CD4-positive, alpha-beta T cell treated with Interleukin-1 beta for 1 hour (primary cell): ENCODE data around the gene FMO4.
"Not testable (repeated sequence)": the region's sequence is repeated elsewhere in the genome, so short reads cannot be mapped to it uniquely, and the experiment has no call there.

ENCODE experiments used
- DNase-seq, 2 donors: peaks; one replicate each; pipeline ENCODE4 v3.0.0-alpha.2; 2020 to 2022

Gene FMO4, protein sequence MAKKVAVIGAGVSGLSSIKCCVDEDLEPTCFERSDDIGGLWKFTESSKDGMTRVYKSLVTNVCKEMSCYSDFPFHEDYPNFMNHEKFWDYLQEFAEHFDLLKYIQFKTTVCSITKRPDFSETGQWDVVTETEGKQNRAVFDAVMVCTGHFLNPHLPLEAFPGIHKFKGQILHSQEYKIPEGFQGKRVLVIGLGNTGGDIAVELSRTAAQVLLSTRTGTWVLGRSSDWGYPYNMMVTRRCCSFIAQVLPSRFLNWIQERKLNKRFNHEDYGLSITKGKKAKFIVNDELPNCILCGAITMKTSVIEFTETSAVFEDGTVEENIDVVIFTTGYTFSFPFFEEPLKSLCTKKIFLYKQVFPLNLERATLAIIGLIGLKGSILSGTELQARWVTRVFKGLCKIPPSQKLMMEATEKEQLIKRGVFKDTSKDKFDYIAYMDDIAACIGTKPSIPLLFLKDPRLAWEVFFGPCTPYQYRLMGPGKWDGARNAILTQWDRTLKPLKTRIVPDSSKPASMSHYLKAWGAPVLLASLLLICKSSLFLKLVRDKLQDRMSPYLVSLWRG

GRCh38 chr1:171313835-171314320, at the start of gene FMO4:
TSS of gene FMO4 (plus strand) at chr1:171314183. CDS start at chr1:171319826, 5,643 bp downstream.
- DNase-seq: peak; percentile 92 to 93

- no peak for DNase-seq
Measured at GRCh38 chr1:171265686-171266085, 48.3 kb upstream of the FMO4 start.

DNA sequence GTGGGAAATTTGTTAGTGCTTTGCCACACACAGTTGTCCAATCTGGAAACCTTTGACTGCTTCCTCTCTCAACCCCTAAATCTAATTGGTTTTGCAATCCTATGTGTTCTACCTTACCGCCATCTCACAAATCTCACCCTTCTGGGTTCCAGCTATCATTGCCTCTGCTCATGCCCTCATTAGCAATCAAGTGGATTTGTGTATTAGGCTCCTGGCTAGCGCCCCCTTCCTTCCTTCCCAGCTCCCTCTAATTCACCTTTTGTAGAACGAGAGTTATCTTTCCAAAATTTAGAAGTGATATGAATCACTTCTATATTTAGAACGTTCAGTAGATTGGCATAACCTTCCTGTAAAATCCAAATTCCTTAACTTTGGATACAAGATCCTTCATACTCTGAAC, 47.1 kb upstream of the FMO4 start:
- no peak for DNase-seq

DNA sequence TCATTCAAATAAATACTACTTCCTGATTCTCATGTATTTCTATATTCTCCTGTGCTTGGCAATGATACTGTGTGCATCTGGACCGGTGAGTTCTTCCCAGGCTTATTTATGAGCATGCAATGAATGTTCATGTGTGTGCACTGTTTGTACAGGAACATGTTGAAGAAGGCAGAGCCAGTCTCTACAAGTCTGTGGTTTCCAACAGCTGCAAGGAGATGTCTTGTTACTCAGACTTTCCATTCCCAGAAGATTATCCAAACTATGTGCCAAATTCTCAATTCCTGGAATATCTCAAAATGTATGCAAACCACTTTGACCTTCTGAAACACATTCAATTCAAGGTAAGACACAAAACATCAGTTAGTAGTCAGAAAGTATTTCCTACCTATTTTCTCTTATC, 46.6 kb upstream of the FMO4 start:
- DNase-seq: no peak

DNA sequence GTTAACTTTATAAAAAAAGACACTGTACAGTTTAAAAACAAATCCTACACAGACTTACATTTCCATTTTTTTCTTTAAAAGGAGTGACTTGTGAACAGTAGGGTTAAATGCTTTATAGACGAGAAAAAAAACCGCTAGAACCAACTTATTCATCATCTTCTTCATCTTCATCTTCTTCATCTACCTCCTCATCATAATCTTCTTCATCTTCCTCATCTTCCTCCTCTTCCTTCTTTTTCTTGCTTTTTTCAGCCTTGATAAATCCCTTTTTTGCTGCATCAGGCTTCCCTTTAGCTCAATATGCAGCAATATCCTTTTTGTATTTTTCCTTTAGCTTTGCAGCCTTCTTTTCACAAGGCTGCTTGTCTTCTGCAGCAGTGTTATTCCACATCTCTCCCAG, 43.2 kb upstream of the FMO4 start:
- DNase-seq: no peak

- DNase-seq: no peak
Measured at GRCh38 chr1:171277534-171277933, 36.4 kb upstream of the FMO4 start.

- DNase-seq: no peak
Measured at GRCh38 chr1:171279234-171279633, 34.7 kb upstream of the FMO4 start.

DNA sequence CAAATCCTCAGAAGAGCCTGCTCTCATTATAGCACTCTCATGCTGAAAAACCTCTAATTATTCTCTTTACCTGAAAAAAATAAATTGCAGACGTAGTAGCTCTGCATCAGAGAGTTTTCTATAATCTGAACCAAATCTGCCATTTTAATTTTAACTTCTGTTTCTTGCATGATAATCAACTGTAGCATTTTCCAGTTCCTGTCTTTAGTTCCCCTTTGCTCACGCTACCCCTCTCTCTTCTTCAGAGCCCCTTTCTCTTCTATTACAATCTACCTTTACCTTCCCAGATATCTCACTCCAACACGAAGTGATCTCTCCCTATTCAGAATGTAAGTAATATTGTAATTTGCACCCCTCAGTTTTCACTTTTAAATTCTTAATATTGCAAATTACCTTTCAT, 34.3 kb upstream of the FMO4 start:
- DNase-seq: no peak

DNA sequence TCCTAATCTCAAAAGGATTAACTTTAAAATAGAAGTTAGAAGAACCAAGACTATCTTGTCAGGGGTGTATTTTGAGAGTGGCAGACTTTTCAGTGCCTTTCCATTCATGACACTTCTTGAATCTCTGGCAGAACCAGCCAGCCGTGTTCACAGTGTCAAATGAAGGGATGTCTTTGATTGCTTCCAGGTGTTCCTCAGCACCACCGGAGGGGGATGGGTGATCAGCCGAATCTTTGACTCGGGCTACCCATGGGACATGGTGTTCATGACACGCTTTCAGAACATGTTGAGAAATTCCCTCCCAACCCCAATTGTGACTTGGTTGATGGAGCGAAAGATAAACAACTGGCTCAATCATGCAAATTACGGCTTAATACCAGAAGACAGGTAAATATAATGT, 33.4 kb upstream of the FMO4 start:
- DNase-seq: no peak

DNA sequence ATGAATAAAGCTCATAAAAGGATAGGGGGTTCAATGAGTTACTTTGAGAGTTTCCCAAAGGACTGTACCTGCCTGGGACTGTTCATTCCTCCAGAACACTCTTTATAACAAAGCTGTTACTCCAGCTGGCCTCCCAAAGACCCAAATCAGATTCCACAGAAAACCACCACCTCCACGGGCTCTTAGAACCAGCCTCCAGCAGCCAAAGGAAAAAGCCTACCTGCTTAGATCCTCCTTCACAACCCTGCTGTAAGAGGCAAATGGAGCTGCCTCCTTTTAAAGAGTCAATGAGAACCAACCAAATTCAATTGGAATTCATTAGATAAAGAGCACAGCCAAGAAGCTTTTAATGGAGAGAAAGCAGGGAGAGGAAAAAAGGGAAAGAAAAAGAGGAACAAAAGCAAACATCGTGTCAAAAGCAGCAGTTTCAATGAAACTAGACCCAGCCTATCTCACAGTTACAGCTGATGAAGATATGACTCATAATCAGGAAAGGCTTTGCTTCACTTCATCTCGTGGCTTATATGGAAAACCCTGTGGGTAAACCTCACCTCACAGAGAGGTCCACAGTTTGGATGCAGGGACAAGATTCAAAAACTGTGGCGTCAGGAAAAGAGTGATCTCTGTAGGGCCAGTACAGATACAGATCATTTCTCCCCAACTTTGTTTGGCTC, 27.8 kb upstream of the FMO4 start:
- DNase-seq: no peak

DNA sequence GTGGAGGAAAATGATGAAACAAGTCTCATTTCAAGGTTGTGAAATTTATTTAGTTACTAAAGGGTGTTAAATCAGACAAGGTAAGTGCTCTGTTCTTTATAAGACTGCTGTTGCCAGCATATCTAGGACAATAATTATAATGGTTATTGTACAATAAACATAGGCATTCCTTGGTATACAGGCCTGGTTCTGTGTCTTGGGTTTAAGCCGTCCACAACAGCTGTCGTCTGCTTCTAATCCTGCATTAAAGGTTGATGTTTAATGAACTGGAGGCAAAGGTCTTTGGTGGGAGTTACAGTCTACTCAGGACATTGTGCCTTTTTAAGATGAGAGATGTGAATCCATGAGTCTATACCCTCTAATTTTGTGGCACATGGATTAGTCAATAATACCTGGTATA, 23.4 kb upstream of the FMO4 start:
- DNase-seq: no peak

- DNase-seq: no peak
Measured at GRCh38 chr1:171292799-171293198, 21.2 kb upstream of the FMO4 start.

- DNase-seq: not testable (repeated sequence)
Measured at GRCh38 chr1:171295383-171295782, 18.6 kb upstream of the FMO4 start.

- DNase-seq: no peak
Measured at GRCh38 chr1:171295821-171296220, 18.2 kb upstream of the FMO4 start.

- DNase-seq: no peak
Measured at GRCh38 chr1:171296897-171297296, 17.1 kb upstream of the FMO4 start.

DNA sequence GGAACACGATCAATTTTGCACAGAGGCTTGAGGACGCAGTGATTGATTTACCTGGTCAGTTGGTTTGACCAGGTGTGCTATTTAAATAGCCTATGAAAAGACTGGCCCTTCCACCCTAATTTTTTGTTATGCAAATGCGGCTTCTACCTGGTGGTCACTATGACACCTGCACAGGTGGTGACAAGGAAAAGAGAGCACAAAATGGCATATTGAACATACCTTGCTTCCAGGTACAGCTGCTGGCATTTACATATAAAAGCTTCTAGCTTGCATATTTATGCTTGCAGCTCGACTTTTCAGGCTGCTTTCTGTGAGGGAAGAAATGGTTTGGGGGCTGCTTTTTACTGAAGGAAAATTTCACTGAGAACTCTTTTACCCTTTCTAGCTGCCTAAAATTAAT, 15.3 kb upstream of the FMO4 start:
- DNase-seq: no peak

DNA sequence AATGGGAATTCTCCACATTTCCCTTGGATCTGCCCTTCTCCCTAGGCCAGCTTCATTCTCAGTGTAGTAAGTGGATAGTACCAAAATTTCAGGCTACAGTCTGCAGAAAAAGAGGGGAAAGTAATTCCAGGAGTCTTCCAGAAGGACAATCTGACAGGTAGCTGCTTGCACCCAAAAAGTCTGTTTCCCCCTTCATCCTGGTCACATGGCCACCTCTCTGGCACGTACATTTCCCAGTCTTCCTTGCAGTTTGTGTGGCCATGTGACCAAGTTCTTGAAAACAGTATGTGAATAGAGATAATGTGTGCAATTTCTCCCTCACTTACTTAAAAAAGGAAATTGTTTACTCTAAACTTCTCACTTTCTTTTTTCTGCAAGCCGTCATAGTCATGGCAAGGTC, 14.6 kb upstream of the FMO4 start:
- no peak for DNase-seq

GRCh38 chr1:171300401-171300800, 13.6 kb upstream of the FMO4 start:
- DNase-seq: no peak

- no peak for DNase-seq
Measured at GRCh38 chr1:171310661-171311087, 3.3 kb upstream of the FMO4 start.

- no peak for DNase-seq
Measured at GRCh38 chr1:171311771-171312558, 2.0 kb upstream of the FMO4 start.

DNA sequence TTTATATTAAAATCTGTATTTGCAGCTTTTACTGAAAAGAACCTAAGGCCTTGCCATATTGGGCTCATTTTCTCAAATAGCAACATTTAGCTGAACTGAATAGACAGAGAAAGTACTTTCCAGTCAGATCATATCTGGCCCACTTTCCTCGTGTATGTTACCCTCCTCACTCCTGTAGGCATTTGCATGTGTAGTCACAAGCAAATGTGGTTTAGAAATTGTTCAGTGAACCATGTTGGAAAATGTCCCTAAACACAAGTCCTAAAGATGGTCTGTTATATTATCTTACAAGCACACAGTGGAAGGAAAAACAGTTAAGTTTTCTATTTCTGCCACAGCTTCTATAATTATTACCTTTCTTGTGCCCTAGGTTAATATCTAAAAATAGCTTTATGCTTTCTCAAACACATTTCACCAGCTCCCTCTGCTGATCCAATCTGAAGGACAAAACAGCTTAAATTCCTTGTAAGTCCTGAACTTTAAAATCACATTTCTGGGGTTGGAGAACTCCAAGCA, 606 bp upstream of the FMO4 start:
- DNase-seq: no peak

GRCh38 chr1:171329251-171329650, 15.3 kb downstream of the FMO4 start:
- DNase-seq: no peak
